Esophagus squamous epithelium (tissue), 5 donors: ENCODE results near the gene CNTNAP2. TPM values are rescaled to one million over a fixed set of nuclear protein-coding genes. Genes with fewer than 3 reads are reported as not detected.

Source experiments
- DNase-seq: peaks from one replicate; lab custom pipeline; 2025; lab: John Stamatoyannopoulos, UW
- H3K27ac ChIP-seq, 4 donors: fragments of 200-600 bp; sonication (generic); one replicate each; pipeline ENCODE4 v1.5.1; 2016 to 2019; ENCODE audit warnings: mild to moderate bottlenecking in 1 of 4
- H3K27me3 ChIP-seq, 4 donors: fragments of 200-600 bp; sonication (generic); 1 replicate in 3 of 4; 2 replicates in 1 of 4; pipeline versions ENCODE4 v1.5.1 to v1.6.0; 2017 to 2021; ENCODE audit warnings: antibody characterized with exemption in 1 of 4
- H3K36me3 ChIP-seq, 3 donors: fragments of 200-600 bp; sonication (generic); one replicate each; pipeline ENCODE4 v1.5.1; 2016 to 2019
- H3K4me1 ChIP-seq, 3 donors: fragments of 200-600 bp; sonication (generic); one replicate each; pipeline ENCODE4 v1.5.1; 2017 to 2019
- H3K4me3 ChIP-seq, 4 donors: fragments of 200-600 bp; sonication (generic); 1 replicate in 3 of 4; 2 replicates in 1 of 4; pipeline ENCODE4 v1.5.1; 2016 to 2019; ENCODE audit warnings: mild to moderate bottlenecking in 2 of 4, moderate library complexity in 1 of 4
- H3K9me3 ChIP-seq, 3 donors: fragments of 200-600 bp; sonication (generic); one replicate each; pipeline ENCODE4 v1.5.1; 2016 to 2019
- POLR2A ChIP-seq, 4 donors: fragments of 450-650 bp; IDR thresholded peaks; one replicate each; pipeline ENCODE4 v1.6.1; 2017; ENCODE audit warnings: antibody characterized with exemption in 4 of 4, mild to moderate bottlenecking in 4 of 4, moderate library complexity in 3 of 4
- WGBS, 2 donors: methylation state at CpG; one replicate each; pipeline ENCODE4 v1.1.5; 2018; 5-methylcytosine and 5-hydroxymethylcytosine counted together
- intact Hi-C: fragments of 100-400 bp; cut with DNase I; formaldehyde crosslinking; loops from one replicate; pipeline ENCODE4 v1.15.0; 2022
- total RNA-seq, 4 donors: library from RNA; depleted of rRNA; stranded (reverse); fragments of >200 nt; gene quantifications; one replicate each; pipeline ENCODE4 v1.1.0, GENCODE V29; 2016
- TF ChIP-seq, protein P1 (sequence below), 6 experiments: fragments of 450-650 bp in 4 of 6; fragments of 200-600 bp in 2 of 6; sonication (generic) in 2 of 6; IDR thresholded peaks; one replicate each; pipeline ENCODE4 v1.5.1; 2016 to 2019; ENCODE audit warnings: antibody characterized with exemption in 6 of 6, mild to moderate bottlenecking in 4 of 6, moderate library complexity in 4 of 6
- donor health status: DM: yes; HTN: yes; CAD: no.

Gene CNTNAP2
- total RNA-seq, 4 donors from 2014 or later: 0.95 to 2.3 (median 1.2) TPM

DNA sequence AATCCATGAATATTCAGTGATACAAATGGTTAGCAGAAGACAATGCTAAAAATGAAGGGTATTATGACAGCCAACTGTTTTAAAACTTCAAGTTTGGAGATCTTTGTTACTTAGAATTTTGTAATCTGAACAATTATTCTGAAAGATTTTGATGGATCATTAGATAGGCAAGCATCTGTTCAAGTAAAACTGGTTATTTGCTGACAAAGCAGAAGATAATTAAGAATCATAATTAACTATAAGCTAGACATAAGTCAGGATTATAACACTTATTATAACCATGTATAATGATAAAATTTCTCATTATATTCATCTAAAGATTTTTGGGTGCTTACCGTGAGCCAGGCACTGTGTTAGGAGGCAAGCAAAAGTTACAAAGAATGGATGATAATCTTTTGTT, 1145.1 kb downstream of the CNTNAP2 start:
- H3K4me3 ChIP-seq: no peak overlapping the region
- intact Hi-C loops: no loop called here
- no peak for DNase-seq
- H3K27ac ChIP-seq: no peak overlapping the region
- H3K4me1 ChIP-seq: no peaks in the 10 kb centered on the region
- no peaks in the 10 kb centered on the region for H3K36me3 ChIP-seq
- H3K9me3 ChIP-seq: no peaks in the 10 kb centered on the region
- H3K27me3 ChIP-seq: no peaks in the 10 kb centered on the region
- WGBS, 2 donors: 89 to 97% methylated on average over 1 of the region's 1 CpG
- TF ChIP-seq POLR2A (IDR thresholded peaks at IDR 0.05): no peak
- TF ChIP-seq, protein P1, sequence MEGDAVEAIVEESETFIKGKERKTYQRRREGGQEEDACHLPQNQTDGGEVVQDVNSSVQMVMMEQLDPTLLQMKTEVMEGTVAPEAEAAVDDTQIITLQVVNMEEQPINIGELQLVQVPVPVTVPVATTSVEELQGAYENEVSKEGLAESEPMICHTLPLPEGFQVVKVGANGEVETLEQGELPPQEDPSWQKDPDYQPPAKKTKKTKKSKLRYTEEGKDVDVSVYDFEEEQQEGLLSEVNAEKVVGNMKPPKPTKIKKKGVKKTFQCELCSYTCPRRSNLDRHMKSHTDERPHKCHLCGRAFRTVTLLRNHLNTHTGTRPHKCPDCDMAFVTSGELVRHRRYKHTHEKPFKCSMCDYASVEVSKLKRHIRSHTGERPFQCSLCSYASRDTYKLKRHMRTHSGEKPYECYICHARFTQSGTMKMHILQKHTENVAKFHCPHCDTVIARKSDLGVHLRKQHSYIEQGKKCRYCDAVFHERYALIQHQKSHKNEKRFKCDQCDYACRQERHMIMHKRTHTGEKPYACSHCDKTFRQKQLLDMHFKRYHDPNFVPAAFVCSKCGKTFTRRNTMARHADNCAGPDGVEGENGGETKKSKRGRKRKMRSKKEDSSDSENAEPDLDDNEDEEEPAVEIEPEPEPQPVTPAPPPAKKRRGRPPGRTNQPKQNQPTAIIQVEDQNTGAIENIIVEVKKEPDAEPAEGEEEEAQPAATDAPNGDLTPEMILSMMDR (IDR thresholded peaks at IDR 0.05): no peak

DNA sequence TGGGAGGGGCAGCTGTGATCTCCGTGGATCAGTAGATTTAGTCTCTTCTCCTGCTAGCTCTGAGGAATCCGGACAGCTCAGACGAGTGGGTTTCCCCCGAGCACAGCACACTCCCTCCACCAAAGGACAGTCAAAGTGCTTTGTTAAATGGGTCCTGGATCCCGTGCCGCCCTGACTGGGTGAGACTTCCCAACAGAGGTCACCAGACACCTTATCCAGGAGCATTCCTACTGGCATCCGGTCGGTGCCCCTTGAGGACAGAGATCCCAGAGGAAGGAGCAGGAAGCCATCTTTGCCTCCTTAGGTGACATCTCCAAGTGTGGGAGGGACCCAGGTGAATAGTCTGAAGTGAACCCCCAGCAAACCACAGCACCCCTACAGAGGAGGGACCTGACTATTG, 1148.9 kb downstream of the CNTNAP2 start:
- 61% methylated on average over 2 of the region's 8 CpGs; no CpG with 5 or more reads in 1 of the 2 donors for whole genome bisulfite sequencing, 2 donors
- Histone ChIP-seq H3K9me3 (no peaks in the 10 kb centered on the region), H3K36me3 (no peaks in the 10 kb centered on the region), H3K27me3 (no peaks in the 10 kb centered on the region), H3K27ac (no peak overlapping the region), H3K4me1 (no peaks in the 10 kb centered on the region), H3K4me3 (no peak overlapping the region)
- intact Hi-C loops: no loop called here
- TF ChIP-seq, protein P1 (IDR thresholded peaks at IDR 0.05): no peak
- no peak for TF ChIP-seq POLR2A (IDR thresholded peaks at IDR 0.05)
- no peak for DNase-seq

DNA sequence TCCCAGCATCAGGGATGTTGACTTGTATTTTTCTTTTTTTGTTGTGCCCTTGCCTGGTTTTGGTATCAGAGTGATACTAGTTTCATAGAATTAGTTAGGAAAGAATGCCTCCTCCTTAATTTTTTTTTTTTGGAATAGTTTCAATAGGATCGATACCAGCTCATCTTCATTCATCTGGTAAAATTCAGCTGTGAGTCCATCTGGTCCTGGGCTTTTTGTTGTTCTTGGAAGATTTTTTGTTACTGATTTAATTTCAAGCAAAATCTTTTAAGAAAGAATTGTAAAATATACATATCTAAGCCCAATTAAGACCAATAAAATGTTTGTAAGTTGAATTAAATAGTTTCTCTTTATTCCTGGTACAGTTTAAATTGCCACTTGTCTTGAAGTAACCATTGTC, 1159.5 kb downstream of the CNTNAP2 start:
- no peaks in the 10 kb centered on the region for H3K27me3 ChIP-seq
- no peak for DNase-seq
- 58 to 67% methylated on average over 1 of the region's 1 CpG for WGBS, 2 donors
- intact Hi-C loops: no loop called here
- no peak for TF ChIP-seq POLR2A (IDR thresholded peaks at IDR 0.05)
- TF ChIP-seq, protein P1 (IDR thresholded peaks at IDR 0.05): no peak
- no peak overlapping the region for H3K27ac ChIP-seq
- no peaks in the 10 kb centered on the region for H3K4me1 ChIP-seq
- no peak overlapping the region for H3K4me3 ChIP-seq
- no peaks in the 10 kb centered on the region for H3K9me3 ChIP-seq
- H3K36me3 ChIP-seq: no peaks in the 10 kb centered on the region

DNA sequence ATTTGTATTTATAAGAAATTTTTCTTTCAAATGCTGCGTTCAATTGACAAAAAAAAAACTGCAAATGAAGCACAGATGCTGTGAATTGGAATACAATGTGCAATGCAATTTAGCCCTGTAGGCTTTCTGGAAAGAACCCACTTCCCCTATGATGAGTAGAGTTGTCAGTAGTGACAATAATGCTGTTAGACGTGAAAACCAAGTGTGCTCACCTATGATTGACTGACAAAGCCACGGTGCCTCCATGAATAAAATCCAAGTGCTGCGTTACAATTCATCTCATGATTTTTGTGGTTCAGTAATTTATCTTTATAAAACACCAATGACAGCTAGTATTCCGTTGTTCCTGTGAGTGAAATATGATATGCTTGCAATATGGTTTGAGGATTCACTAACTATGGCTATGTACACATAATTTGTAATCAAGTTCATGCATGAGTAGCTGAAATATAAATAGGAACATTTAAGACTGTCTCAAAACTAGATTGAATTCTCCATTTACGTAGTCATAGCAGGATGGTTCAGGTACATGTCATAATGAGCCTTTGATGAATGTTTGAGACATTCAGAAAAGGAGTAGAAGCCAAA, 1160.3 kb downstream of the CNTNAP2 start:
- TF ChIP-seq POLR2A (IDR thresholded peaks at IDR 0.05): no peak
- WGBS, 2 donors: 43 to 45% methylated on average over 6 of the region's 6 CpGs
- no peak for DNase-seq

DNA sequence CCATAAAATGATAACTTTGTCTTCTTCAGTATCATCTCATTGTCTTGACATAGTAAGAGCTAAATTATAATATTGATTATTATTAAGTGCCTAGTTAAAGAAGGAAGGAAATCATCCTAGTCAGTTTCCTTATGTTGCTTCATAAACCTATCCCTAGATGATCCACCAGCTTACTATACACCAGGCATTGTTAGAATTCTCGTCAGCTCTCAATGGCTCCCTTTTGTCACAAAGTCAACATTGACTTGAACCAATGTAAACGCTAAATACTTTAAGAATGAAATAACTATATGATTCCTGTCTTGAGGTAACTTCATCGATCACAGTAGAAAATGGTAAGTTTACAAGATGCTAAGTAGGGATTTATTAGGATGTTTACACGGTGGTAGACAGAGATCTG, 1162.9 kb downstream of the CNTNAP2 start:
- Histone ChIP-seq H3K4me3 (no peak overlapping the region), H3K27me3 (no peaks in the 10 kb centered on the region), H3K36me3 (no peaks in the 10 kb centered on the region), H3K27ac (no peak overlapping the region), H3K9me3 (no peaks in the 10 kb centered on the region), H3K4me1 (no peaks in the 10 kb centered on the region)
- WGBS, 2 donors: 39% methylated on average over 4 of the region's 4 CpGs
- no peak for DNase-seq
- intact Hi-C loops: no loop called here
- TF ChIP-seq, protein P1 (IDR thresholded peaks at IDR 0.05): no peak
- TF ChIP-seq POLR2A (IDR thresholded peaks at IDR 0.05): no peak

More for the DNA sequence above, 1160.3 kb downstream of the CNTNAP2 start:
- Histone ChIP-seq H3K9me3 (no peaks in the 10 kb centered on the region), H3K27me3 (no peaks in the 10 kb centered on the region), H3K36me3 (no peaks in the 10 kb centered on the region), H3K27ac (no peak overlapping the region), H3K4me3 (no peak overlapping the region), H3K4me1 (no peaks in the 10 kb centered on the region)
- intact Hi-C loops: no loop called here
